ENCODE results near the gene KDM5C. TPM values are rescaled to one million over a fixed set of nuclear protein-coding genes. Genes with fewer than 3 reads are reported as not detected.
A peak's percentile ranks its signal among the peaks of the same experiment; 100 is the strongest.

KDM5C gene
- total and polyA plus RNA-seq, 12 donors = 40.7 to 143 (median 88.4) TPM

DNA sequence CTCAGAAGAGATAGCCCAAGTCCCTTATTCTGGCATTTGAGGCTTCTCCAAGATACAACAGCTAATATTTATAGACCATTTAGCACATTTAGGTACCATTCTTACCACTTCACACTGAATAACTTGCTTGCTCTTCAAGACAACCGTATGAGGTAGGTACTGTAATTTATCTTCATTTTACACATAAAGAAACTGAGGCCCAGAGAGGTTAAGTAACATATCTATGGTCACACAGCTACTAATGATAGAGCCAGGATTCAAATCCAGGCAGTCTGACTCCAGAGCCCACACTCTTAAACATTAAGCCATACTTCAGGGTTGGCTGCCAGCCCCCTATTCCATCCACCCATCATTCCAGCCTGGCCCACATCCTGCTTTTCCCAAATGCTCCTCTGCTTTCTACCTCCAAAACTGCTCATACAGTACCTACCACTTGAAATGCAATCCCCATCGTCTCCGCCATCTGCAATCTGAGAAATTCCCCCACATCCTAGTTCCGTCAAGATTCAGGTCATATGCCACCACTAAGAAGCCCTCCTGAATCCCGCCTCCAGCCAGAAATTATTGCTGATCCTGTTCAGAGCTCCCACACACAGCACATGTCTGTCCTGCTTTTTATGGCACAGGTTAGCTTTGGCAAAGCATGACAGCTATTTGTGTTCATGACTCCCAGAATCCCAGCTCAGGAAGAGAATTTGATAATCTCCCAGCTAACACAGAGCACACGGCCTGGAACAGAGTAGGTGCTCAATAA lies 32.8 kb upstream of the KDM5C start:
- H3K9me3 ChIP-seq (replicated peaks in 1 of 3) = no peaks in the 10 kb centered on the region
- no peaks in the 10 kb centered on the region for H3K27me3 ChIP-seq
- H3K27ac ChIP-seq = no peak overlapping the region
- TF ChIP-seq CTCF (IDR thresholded peaks at IDR 0.05) (no peak), POLR2A (IDR thresholded peaks at IDR 0.05) (no peak)
- intact Hi-C loops (cut with DNase I) = no loop called here
- no peaks in the 10 kb centered on the region for H3K36me3 ChIP-seq (replicated peaks in 1 of 2)
- 81 to 99% (median 90%) methylated on average over 5 to 6 of the region's 6 CpGs for WGBS, 4 donors
- H3K4me1 ChIP-seq (replicated peaks in 1 of 2) = peaks cover 0 to 3% of the 10 kb centered on the region in 2 donors
- H3K4me3 ChIP-seq = no peak overlapping the region
- DNase-seq = no peak

- Histone ChIP-seq H3K36me3 (replicated peaks in 1 of 2) (no peaks in the 10 kb centered on the region), H3K27ac (no peak overlapping the region), H3K4me3 (no peak overlapping the region), H3K9me3 (replicated peaks in 1 of 3) (no peaks in the 10 kb centered on the region), H3K27me3 (no peaks in the 10 kb centered on the region), H3K4me1 (replicated peaks in 1 of 2) (no peaks in the 10 kb centered on the region)
- intact Hi-C loops (cut with DNase I) = no loop called here
- WGBS, 4 donors = 86 to 88% (median 86%) methylated on average over 5 to 13 of the region's 13 CpGs; no CpG with 5 or more reads in 1 of the 4 donors
- no peak for DNase-seq
- no peak for TF ChIP-seq CTCF (IDR thresholded peaks at IDR 0.05)
- TF ChIP-seq POLR2A (IDR thresholded peaks at IDR 0.05) = no peak
Measured at GRCh38 chrX:53257166-53257565, 32.2 kb upstream of the KDM5C start.

- whole genome bisulfite sequencing, 4 donors = 47 to 86% (median 70%) methylated on average over 10 to 17 of the region's 17 CpGs
Measured at GRCh38 chrX:53256446-53257041, 31.5 kb upstream of the KDM5C start.

More at GRCh38 chrX:53256446-53257041, 31.5 kb upstream of the KDM5C start:
- Histone ChIP-seq H3K9me3 (replicated peaks in 1 of 3) (no peaks in the 10 kb centered on the region), H3K4me1 (replicated peaks in 1 of 2) (no peaks in the 10 kb centered on the region), H3K36me3 (replicated peaks in 1 of 2) (no peaks in the 10 kb centered on the region), H3K27ac (no peak overlapping the region), H3K4me3 (no peak overlapping the region), H3K27me3 (no peaks in the 10 kb centered on the region)
- peak in 1 of 7 donors; percentile 53 for DNase-seq
- intact Hi-C loops (cut with DNase I) = no loop called here
- TF ChIP-seq CTCF (IDR thresholded peaks at IDR 0.05) (no peak), POLR2A (IDR thresholded peaks at IDR 0.05) (no peak)
